Activated CD4-positive, alpha-beta T cell treated with anti-CD3 and anti-CD28 coated beads, Interleukin-2, amount 50 U/mL, for 24 hours (primary cell): ENCODE measurements around the gene GDF7.

Experiments used
- DNase-seq, 2 donors: peaks; one replicate each; pipeline ENCODE4 v3.0.0-alpha.2; 2020; ENCODE audit warnings: low read depth in 1 of 2, low spot score in 1 of 2

Gene GDF7

DNA sequence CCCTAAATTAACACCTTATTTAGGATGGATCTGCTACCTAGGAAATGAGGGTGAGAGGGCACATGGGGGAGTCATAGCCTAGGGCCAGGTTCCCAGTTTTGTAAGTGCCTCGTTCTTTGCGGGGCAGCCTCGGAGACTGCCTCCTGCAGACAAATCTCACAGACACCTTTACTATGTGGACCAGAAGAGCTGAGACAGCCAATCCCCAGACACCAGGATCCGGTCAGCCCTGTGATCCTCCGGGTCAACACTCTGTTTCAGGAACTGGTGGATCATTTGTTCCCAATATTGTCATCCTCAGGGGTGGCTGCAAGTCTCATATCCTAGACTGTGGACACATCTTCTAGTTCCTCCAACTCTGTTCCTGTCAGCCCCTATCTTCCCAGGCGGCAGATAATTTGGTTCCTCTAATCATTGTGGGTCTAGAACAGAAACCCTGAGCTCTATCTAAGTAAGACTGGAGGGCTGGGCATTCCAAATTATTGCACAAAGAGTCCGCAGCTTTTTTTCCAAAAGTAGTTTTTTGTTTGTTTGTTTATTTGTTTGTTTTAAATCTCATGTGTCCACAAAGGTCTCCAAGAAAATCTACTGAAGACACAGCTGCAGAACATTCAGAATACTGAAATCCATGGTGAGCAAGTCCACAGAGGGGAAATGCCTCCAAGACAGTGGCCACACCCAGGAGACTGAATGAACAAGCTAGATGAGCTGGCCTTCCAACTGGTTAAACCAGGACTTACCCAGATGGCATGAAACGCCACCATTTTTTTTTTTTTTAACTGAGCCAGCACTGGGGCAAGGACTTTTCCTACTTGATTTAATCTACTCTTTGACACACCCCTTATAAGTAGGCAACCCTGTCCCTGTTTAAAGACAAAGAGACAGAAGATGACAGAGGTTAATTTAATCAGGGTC, 6.2 kb upstream of the GDF7 start:
- no peak for DNase-seq

- DNase-seq, result peak; percentile 44 to 60
Measured at GRCh38 chr2:20661421-20662307, 5.3 kb upstream of the GDF7 start.

DNA sequence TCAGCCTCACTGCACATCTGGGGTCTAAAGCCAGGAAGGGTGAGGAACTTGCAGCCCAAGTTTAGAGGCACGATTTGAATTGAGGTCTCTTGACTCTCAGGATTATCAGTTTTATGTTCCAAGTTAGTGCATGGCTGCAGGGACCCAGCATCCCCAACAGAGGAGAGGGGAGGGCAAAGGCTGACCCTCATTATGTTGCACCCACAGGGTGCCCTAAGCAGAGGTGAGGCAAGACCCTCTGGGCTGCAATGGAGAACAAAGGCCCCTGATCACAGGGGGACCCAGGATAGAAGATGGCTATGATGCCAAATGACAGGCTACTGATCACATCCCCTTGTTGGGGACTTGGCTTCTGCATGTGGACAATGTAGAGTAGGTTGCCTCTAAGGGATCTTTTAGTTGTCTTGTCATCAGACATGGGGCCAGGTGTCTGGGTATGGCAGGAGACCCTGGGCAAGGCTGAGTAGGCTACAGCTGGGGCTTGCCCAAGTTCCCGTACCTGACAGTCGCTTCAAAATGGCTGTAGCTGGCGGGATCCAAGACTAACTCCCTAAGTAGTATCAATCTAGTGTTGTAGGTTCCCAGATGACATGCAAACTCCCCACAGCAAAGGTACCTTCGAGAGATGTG, 4.5 kb upstream of the GDF7 start:
- DNase-seq, result no peak

- no peak for DNase-seq
Measured at GRCh38 chr2:20663196-20664070, 3.5 kb upstream of the GDF7 start.

GRCh38 chr2:20664071-20664390, 2.9 kb upstream of the GDF7 start:
- no peak for DNase-seq

GRCh38 chr2:20664431-20665242, 2.3 kb upstream of the GDF7 start:
- DNase-seq, result no peak

DNA sequence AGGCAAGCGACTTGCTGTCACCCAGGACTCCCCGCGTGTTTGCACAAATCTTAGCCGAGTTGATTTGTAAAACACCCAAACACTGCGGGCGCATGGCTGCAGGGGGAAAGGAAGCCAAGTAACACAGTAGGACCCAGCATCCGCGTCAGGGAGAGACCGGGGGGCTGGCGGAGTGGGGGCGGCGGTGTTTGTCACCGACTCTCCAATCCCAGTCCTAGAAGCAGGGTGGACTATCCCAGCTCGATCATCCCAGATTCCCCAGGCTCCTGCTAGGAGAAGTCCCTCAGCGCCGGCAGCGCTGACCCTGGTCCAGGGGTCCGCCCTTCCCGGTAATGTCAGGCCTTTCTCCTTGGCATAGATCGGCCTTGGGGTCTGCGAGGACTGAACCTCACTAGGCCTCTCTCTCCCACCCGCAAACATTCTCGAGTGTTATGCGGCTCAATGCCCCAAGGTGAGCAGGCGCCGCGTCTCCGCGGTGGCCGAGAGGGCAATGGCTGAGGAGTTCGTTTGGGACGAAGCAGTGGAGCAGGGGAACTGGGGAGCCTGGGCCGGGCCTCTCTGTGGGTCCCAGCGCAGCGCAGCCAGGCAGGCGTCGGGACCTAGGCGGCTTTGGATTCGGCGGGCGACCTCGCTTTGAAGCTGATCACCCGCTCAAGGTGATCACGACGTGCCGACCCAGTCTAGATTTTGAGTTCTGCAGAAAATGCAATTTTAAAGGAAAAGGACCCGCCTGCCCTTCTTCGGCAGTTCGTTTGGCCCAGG, 1.5 kb upstream of the GDF7 start:
- no peak for DNase-seq

- DNase-seq, result no peak
Measured at GRCh38 chr2:20666005-20666303, 990 bp upstream of the GDF7 start.

DNA sequence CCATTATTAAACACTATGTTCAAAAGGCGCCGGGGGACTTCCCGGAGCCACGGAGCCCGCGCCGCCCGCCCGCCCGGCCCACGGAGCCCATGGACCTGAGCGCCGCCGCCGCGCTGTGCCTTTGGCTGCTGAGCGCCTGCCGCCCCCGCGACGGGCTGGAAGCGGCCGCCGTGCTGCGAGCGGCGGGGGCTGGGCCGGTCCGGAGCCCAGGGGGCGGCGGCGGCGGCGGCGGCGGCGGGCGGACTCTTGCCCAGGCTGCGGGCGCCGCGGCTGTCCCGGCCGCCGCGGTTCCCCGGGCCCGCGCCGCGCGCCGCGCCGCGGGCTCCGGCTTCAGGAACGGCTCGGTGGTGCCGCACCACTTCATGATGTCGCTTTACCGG, 197 bp downstream of the GDF7 start:
- no peak for DNase-seq

DNA sequence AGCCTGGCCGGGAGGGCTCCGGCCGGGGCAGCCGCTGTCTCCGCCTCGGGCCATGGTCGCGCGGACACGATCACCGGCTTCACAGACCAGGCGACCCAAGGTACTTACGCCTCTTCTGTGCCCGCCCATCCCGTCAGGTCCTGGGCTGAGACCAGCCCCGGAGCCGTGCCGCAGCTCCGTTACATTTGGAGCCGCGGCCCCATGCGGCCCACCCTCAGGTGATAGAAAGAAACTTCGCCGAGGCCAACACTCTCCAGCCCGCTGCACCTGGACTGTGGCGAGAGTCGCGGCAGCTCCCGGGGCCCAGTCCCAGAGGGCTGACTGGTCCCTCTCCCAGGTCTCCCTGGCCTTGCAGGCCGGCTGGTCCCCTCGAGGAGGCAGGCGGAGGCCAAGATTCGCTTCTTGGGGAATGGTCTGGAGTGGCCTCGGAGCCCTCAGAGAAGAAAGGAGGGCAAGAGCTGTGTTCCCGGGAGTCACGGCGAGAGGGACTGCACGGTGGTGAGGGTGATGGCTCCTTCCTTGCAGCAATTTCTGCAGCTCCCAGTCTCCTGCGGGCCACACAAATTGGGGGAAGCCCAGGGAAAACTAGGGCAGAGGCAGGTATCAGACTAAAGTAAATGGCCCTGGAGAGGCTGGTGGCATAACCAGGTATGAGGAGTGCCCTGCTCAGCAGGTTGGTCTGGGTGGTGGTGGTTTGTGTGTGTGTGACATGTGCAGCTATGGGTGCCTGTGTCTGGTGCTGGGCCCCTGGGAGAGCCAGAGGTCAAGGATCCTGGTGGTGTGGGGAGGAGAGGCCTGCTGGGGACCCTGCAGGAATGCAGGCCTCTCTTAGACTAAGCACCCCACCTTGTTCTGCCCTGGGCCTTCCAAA, 822 bp downstream of the GDF7 start:
- DNase-seq, result no peak

DNA sequence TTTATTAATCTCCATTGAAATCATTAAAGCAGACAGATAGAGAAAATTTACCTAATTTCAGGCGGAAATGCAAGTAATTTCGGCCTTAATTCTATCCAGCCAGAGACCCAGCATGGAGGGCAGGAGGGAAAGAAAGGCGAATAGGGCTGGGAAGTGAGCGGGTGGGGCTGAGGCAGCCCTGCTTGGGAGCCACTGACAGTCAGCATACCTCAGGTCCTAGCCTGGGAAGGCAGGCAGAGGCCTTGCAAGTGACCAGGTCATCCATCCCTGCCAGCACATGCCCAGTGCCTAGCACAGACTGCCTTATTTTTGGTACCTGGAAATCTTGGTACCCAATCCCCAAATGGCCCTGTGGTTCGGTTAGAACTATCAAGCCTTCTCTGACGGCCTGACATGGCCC, 1.5 kb downstream of the GDF7 start:
- DNase-seq, result no peak

GRCh38 chr2:20668871-20669475, 2.0 kb downstream of the GDF7 start:
- no peak for DNase-seq

- no peak for DNase-seq
Measured at GRCh38 chr2:20669562-20670314, 2.8 kb downstream of the GDF7 start.

DNA sequence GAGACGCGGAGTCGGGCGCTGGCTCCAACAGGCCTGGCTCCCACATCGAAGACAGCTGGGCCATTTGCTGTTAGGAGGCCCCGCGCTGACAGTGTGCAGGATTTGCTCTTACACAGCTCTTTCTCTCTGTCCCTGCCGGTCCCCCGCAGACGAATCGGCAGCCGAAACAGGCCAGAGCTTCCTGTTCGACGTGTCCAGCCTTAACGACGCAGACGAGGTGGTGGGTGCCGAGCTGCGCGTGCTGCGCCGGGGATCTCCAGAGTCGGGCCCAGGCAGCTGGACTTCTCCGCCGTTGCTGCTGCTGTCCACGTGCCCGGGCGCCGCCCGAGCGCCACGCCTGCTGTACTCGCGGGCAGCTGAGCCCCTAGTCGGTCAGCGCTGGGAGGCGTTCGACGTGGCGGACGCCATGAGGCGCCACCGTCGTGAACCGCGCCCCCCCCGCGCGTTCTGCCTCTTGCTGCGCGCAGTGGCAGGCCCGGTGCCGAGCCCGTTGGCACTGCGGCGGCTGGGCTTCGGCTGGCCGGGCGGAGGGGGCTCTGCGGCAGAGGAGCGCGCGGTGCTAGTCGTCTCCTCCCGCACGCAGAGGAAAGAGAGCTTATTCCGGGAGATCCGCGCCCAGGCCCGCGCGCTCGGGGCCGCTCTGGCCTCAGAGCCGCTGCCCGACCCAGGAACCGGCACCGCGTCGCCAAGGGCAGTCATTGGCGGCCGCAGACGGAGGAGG, 3.5 kb downstream of the GDF7 start:
- no peak for DNase-seq

DNA sequence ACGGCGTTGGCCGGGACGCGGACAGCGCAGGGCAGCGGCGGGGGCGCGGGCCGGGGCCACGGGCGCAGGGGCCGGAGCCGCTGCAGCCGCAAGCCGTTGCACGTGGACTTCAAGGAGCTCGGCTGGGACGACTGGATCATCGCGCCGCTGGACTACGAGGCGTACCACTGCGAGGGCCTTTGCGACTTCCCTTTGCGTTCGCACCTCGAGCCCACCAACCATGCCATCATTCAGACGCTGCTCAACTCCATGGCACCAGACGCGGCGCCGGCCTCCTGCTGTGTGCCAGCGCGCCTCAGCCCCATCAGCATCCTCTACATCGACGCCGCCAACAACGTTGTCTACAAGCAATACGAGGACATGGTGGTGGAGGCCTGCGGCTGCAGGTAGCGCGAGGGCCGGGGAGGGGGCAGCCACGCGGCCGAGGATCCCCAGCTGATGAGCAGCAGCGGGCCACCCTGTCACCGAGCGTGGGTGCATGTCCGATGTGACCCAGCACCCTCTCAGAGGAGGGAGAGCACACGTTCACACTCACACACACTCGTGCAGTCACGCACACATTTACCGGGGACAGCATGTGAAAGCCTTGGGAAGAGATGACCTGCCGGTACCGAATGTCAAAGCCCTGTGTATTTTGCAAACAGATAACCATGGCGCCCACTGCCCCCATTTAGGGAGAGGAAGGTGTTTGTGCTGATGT, 4.2 kb downstream of the GDF7 start:
- DNase-seq, result no peak

- DNase-seq, result no peak
Measured at GRCh38 chr2:20671736-20672080, 4.8 kb downstream of the GDF7 start.
